H9 (cell line): ENCODE results near the gene TMEM131. TPM values are rescaled to one million over a fixed set of nuclear protein-coding genes. Genes with fewer than 3 reads are reported as not detected.
"Not testable (repeated sequence)": the region's sequence is repeated elsewhere in the genome, so short reads cannot be mapped to it uniquely, and the experiment has no call there.

Experiments
- DNase-seq: peaks from one replicate; pipeline ENCODE4 v3.0.0-alpha.2; 2017
- H2AFZ ChIP-seq: one replicate; pipeline ENCODE4 v1.6.1; 2013; ENCODE audit warnings: mild to moderate bottlenecking, low read length, control low read depth, moderate library complexity
- H2AK5ac ChIP-seq: 2 replicates; pipeline ENCODE4 v1.6.1; 2013; ENCODE audit warnings: low read length, control low read depth, mixed read lengths; ENCODE audit not compliant: insufficient read length
- H2BK120ac ChIP-seq: one replicate; pipeline ENCODE4 v1.6.1; 2013; ENCODE audit warnings: low read depth, mild to moderate bottlenecking, low read length, control low read depth, inconsistent platforms; ENCODE audit not compliant: poor library complexity, severe bottlenecking
- H2BK12ac ChIP-seq: 2 replicates; pipeline ENCODE4 v1.6.1; 2013; ENCODE audit warnings: low read length, control low read depth, mixed read lengths, low read depth; ENCODE audit not compliant: insufficient read length
- H2BK15ac ChIP-seq: 2 replicates; pipeline ENCODE4 v1.6.1; 2013; ENCODE audit warnings: low read depth, low read length, control low read depth
- H2BK20ac ChIP-seq: one replicate; pipeline ENCODE4 v1.6.1; 2013; ENCODE audit warnings: low read depth, mild to moderate bottlenecking, low read length, control low read depth, inconsistent platforms; ENCODE audit not compliant: poor library complexity, severe bottlenecking
- H2BK5ac ChIP-seq: 2 replicates; pipeline ENCODE4 v1.6.1; 2013; ENCODE audit warnings: low read length, control low read depth, mixed read lengths; ENCODE audit not compliant: insufficient read length
- H3K14ac ChIP-seq: 2 replicates; pipeline ENCODE4 v1.6.1; 2013; ENCODE audit warnings: low read length, control low read depth; ENCODE audit not compliant: insufficient read depth
- H3K18ac ChIP-seq: 2 replicates; pipeline ENCODE4 v1.6.1; 2013; ENCODE audit warnings: low read depth, mild to moderate bottlenecking, mixed read lengths, low read length, control low read depth; ENCODE audit not compliant: insufficient read length
- H3K23ac ChIP-seq: 2 replicates; pipeline ENCODE4 v1.6.1; 2013; ENCODE audit warnings: low read length, control low read depth, mixed read lengths, low read depth; ENCODE audit not compliant: insufficient read length
- H3K23me2 ChIP-seq: 2 replicates; pipeline ENCODE4 v1.6.1; 2013; ENCODE audit warnings: low read depth, mild to moderate bottlenecking, mixed read lengths, low read length, control low read depth; ENCODE audit not compliant: insufficient read length, poor library complexity, severe bottlenecking
- H3K27ac ChIP-seq: 2 replicates; pipeline ENCODE4 v1.5.1; 2013; ENCODE audit warnings: low read length, control low read depth, mixed read lengths, low read depth; ENCODE audit not compliant: insufficient read length
- H3K27me3 ChIP-seq: 2 replicates; pipeline ENCODE4 v1.6.1; 2013; ENCODE audit warnings: low read length, control low read depth, inconsistent platforms; ENCODE audit not compliant: insufficient read depth
- H3K4ac ChIP-seq: 2 replicates; pipeline ENCODE4 v1.6.1; 2013; ENCODE audit warnings: low read depth, mild to moderate bottlenecking, control low read depth, inconsistent platforms, low read length, moderate library complexity
- H3K4me1 ChIP-seq: 2 replicates; pipeline ENCODE4 v1.6.1; 2013; ENCODE audit warnings: low read length, control low read depth, inconsistent platforms; ENCODE audit not compliant: insufficient read depth
- H3K4me2 ChIP-seq: 2 replicates; pipeline ENCODE4 v1.6.1; 2013; ENCODE audit warnings: low read length, control low read depth, mixed read lengths; ENCODE audit not compliant: insufficient read length, insufficient read depth
- H3K56ac ChIP-seq: 2 replicates; pipeline ENCODE4 v1.6.1; 2013; ENCODE audit warnings: low read depth, mild to moderate bottlenecking, mixed read lengths, low read length, control low read depth; ENCODE audit not compliant: insufficient read length
- H3K79me1 ChIP-seq: 2 replicates; pipeline ENCODE4 v1.6.1; 2013; ENCODE audit warnings: low read depth, mild to moderate bottlenecking, moderate library complexity, low read length, control low read depth, inconsistent platforms; ENCODE audit not compliant: insufficient read depth, poor library complexity, severe bottlenecking
- H3K79me2 ChIP-seq: 2 replicates; pipeline ENCODE4 v1.6.1; 2013; ENCODE audit warnings: low read length, control low read depth, inconsistent platforms; ENCODE audit not compliant: insufficient read depth
- H3K9ac ChIP-seq: 2 replicates; pipeline ENCODE4 v1.6.1; 2013; ENCODE audit warnings: low read length, control low read depth, mixed read lengths; ENCODE audit not compliant: insufficient read length; ENCODE audit errors: extremely low read depth
- H3K9me3 ChIP-seq: one replicate; pipeline ENCODE4 v1.6.1; 2013; ENCODE audit warnings: low read depth, low read length, inconsistent platforms; ENCODE audit not compliant: control insufficient read depth
- H3T11ph ChIP-seq: one replicate; pipeline ENCODE4 v1.6.1; 2013; ENCODE audit warnings: mild to moderate bottlenecking, low read length, control low read depth, inconsistent platforms
- H4K20me1 ChIP-seq: one replicate; pipeline ENCODE4 v1.6.1; 2013; ENCODE audit not compliant: control insufficient read depth, insufficient read length, insufficient read depth
- H4K5ac ChIP-seq: 2 replicates; pipeline ENCODE4 v1.6.1; 2013; ENCODE audit warnings: low read depth, mild to moderate bottlenecking, mixed read lengths, low read length, control low read depth; ENCODE audit not compliant: insufficient read length
- H4K8ac ChIP-seq: replicated peaks from 2 replicates; pipeline ENCODE4 v1.6.1; 2013; ENCODE audit warnings: low read length, control low read depth, mixed read lengths, low read depth; ENCODE audit not compliant: insufficient read length
- H4K91ac ChIP-seq: 2 replicates; pipeline ENCODE4 v1.6.1; 2013; ENCODE audit warnings: low read depth, mild to moderate bottlenecking, moderate library complexity, mixed read lengths, low read length, control low read depth; ENCODE audit not compliant: insufficient read length
- H3K27ac Mint-ChIP-seq, 3 experiments: 2 replicates in 2 of 3; 3 replicates in 1 of 3; pipeline ENCODE4 v1.8.0; 2020 to 2021; ENCODE audit warnings: mixed read lengths in 3 of 3, mild to moderate bottlenecking in 1 of 3, moderate library complexity in 1 of 3
- H3K27me3 Mint-ChIP-seq: 2 replicates; pipeline ENCODE4 v1.8.0; 2021; ENCODE audit warnings: low read depth, mild to moderate bottlenecking, moderate library complexity, mixed read lengths
- H3K36me3 Mint-ChIP-seq, 3 experiments: 2 replicates in 2 of 3; 3 replicates in 1 of 3; pipeline ENCODE4 v1.8.0; 2020 to 2021; ENCODE audit warnings: low read depth in 3 of 3, mixed read lengths in 3 of 3; ENCODE audit not compliant: insufficient read depth in 1 of 3
- H3K4me1 Mint-ChIP-seq, 2 experiments: 2 replicates each; pipeline ENCODE4 v1.8.0; 2020; ENCODE audit warnings: mixed read lengths in 2 of 2
- H3K4me3 Mint-ChIP-seq, 2 experiments: 2 replicates in 1 of 2; 3 replicates in 1 of 2; pipeline ENCODE4 v1.8.0; 2020 to 2021; ENCODE audit warnings: mild to moderate bottlenecking in 2 of 2, mixed read lengths in 2 of 2, moderate library complexity in 1 of 2
- H3K9me3 Mint-ChIP-seq, 2 experiments: 2 replicates in 1 of 2; 3 replicates in 1 of 2; pipeline ENCODE4 v1.8.0; 2020; ENCODE audit warnings: mild to moderate bottlenecking in 2 of 2, mixed read lengths in 2 of 2, moderate library complexity in 1 of 2
- CTCF ChIP-seq: fragments of 200-600 bp; sonication (generic); conservative IDR thresholded peaks from 3 replicates; pipeline ENCODE4 v1.8.0; 2021; ENCODE audit warnings: antibody characterized with exemption, mild to moderate bottlenecking
- whole genome bisulfite sequencing: extraction: QIAGEN DNeasy Blood & Tissue Kit; methylation state at CpG from one replicate; pipeline ENCODE4 v1.1.7; 2013; ENCODE audit warnings: missing lambda C conversion rate, low lambda C conversion rate, mixed read lengths; ENCODE audit not compliant: insufficient read length; ENCODE audit errors: extremely low coverage; 5-methylcytosine and 5-hydroxymethylcytosine counted together
- total RNA-seq: library from RNA; stranded (reverse); gene quantifications from 2 replicates; pipeline ENCODE4 v1.2.1, GENCODE V29; 2021

Gene TMEM131
- total RNA-seq, 1 experiment from 2014 or later, result 20.9 TPM

- Histone ChIP-seq H3K18ac (no peak overlapping the region), H3K79me2 (peaks cover 2% of the 10 kb centered on the region; the same call in 1 of the 2 replicates), H3K9ac (no peak overlapping the region), H3K56ac (no peak overlapping the region), H2BK5ac (no peak overlapping the region), H4K91ac (no peak overlapping the region), H3K27ac (no peak overlapping the region), H4K8ac (no peak overlapping the region), H3K4ac (no peak overlapping the region), H2AFZ (no peak overlapping the region), H3K9me3 (no peaks in the 10 kb centered on the region), H3K4me2 (no peak overlapping the region), H3K79me1 (peaks cover 5% of the 10 kb centered on the region), H3K14ac (no peak overlapping the region), H4K20me1 (no peaks in the 10 kb centered on the region), H3K23ac (no peak overlapping the region), H3T11ph (no peak overlapping the region), H2BK15ac (no peak overlapping the region), H4K5ac (no peak overlapping the region), H3K23me2 (no peaks in the 10 kb centered on the region), H2BK12ac (no peak overlapping the region), H2BK20ac (no peak overlapping the region), H3K27me3 (no peaks in the 10 kb centered on the region), H3K4me1 (no peaks in the 10 kb centered on the region), H2BK120ac (no peak overlapping the region), H2AK5ac (peak overlapping the region; percentile 65)
- no peak for TF ChIP-seq CTCF
- H3K9me3 Mint-ChIP-seq, result no peaks in the 10 kb centered on the region
- WGBS, result no CpG with 5 or more reads among the region's 5 CpGs
- no peak for DNase-seq
- H3K4me3 Mint-ChIP-seq, result no peak overlapping the region
- H3K4me1 Mint-ChIP-seq, result peaks cover 14 to 17% of the 10 kb centered on the region in 2 experiments
- 0 out of 7 replicates have a peak overlapping the region, but pooled peaks of 1 of the 3 experiments have one; percentile 23 for H3K27ac Mint-ChIP-seq
- H3K36me3 Mint-ChIP-seq, result no peaks in the 10 kb centered on the region
- no peaks in the 10 kb centered on the region for H3K27me3 Mint-ChIP-seq
Observed at GRCh38 chr2:97957432-97958183, 38.1 kb downstream of the TMEM131 start.

- not testable (repeated sequence) for H3K14ac ChIP-seq, H2BK12ac ChIP-seq, H2AFZ ChIP-seq, H3K23me2 ChIP-seq, H3K4me3 Mint-ChIP-seq, H3K9me3 Mint-ChIP-seq, H4K8ac ChIP-seq, H3K27me3 Mint-ChIP-seq, H3K23ac ChIP-seq, DNase-seq, H3K36me3 Mint-ChIP-seq, H3K9me3 ChIP-seq, H4K5ac ChIP-seq, H4K20me1 ChIP-seq, H2AK5ac ChIP-seq, H3K27ac Mint-ChIP-seq, H3K56ac ChIP-seq, H3K9ac ChIP-seq, H2BK15ac ChIP-seq, H3K79me1 ChIP-seq, H3K79me2 ChIP-seq, H2BK5ac ChIP-seq, H3T11ph ChIP-seq, H3K27me3 ChIP-seq, H3K4me2 ChIP-seq, H2BK20ac ChIP-seq, H3K4me1 ChIP-seq, H2BK120ac ChIP-seq, H3K4ac ChIP-seq, H3K18ac ChIP-seq, H4K91ac ChIP-seq, H3K27ac ChIP-seq
- H3K4me1 Mint-ChIP-seq, result peaks cover 14 to 17% of the 10 kb centered on the region in 2 experiments
- no CpG with 5 or more reads among the region's 13 CpGs for WGBS
Observed at GRCh38 chr2:97956753-97957152, 39.0 kb downstream of the TMEM131 start.
